Sigmoid colon (tissue), 7 donors: ENCODE results near the gene SPATA4. TPM values are rescaled to one million over a fixed set of nuclear protein-coding genes. Genes with fewer than 3 reads are reported as not detected.

Experiments
- DNase-seq: peaks from one replicate; pipeline ENCODE4 v3.0.0-alpha.2; 2019
- H3K27ac ChIP-seq, 4 donors: fragments of 200-600 bp; sonication (generic); one replicate each; pipeline ENCODE4 v1.5.1; 2016 to 2019; ENCODE audit warnings: mild to moderate bottlenecking in 1 of 4
- H3K27me3 ChIP-seq, 3 donors: fragments of 200-600 bp; sonication (generic); one replicate each; pipeline ENCODE4 v1.5.1; 2019; ENCODE audit warnings: mild to moderate bottlenecking in 1 of 3
- H3K36me3 ChIP-seq, 4 donors: fragments of 200-600 bp; sonication (generic); one replicate each; pipeline ENCODE4 v1.5.1; 2016 to 2019
- H3K4me1 ChIP-seq, 4 donors: fragments of 200-600 bp; sonication (generic); one replicate each; pipeline ENCODE4 v1.5.1; 2017 to 2019
- H3K4me3 ChIP-seq, 4 donors: fragments of 200-600 bp; sonication (generic); one replicate each; pipeline ENCODE4 v1.5.1; 2017 to 2019; ENCODE audit warnings: mild to moderate bottlenecking in 2 of 4, moderate library complexity in 1 of 4
- H3K9me3 ChIP-seq, 4 donors: fragments of 200-600 bp in 3 of 4; sonication (generic) in 3 of 4; one replicate each; pipeline versions ENCODE4 v1.5.1 to v1.6.1; 2013 to 2019
- CTCF ChIP-seq, 4 experiments: fragments of 450-650 bp in 3 of 4; fragments of 200-600 bp in 1 of 4; IDR thresholded peaks; one replicate each; pipeline ENCODE4 v1.5.1; 2016 to 2019; ENCODE audit warnings: antibody characterized with exemption in 4 of 4, mild to moderate bottlenecking in 3 of 4, moderate library complexity in 2 of 4
- EP300 ChIP-seq, 4 donors: sonication (generic); formaldehyde crosslinking; IDR thresholded peaks; one replicate each; pipeline ENCODE4 v1.6.1; 2017; ENCODE audit warnings: antibody characterized with exemption in 4 of 4
- POLR2A ChIP-seq, 2 donors: fragments of 450-650 bp; IDR thresholded peaks; one replicate each; pipeline ENCODE4 v1.6.1; 2016; ENCODE audit warnings: antibody characterized with exemption in 2 of 2, mild to moderate bottlenecking in 2 of 2, moderate library complexity in 2 of 2
- POLR2AphosphoS5 ChIP-seq, 4 donors: sonication (generic); formaldehyde crosslinking; IDR thresholded peaks; one replicate each; pipeline ENCODE4 v1.6.1; 2017; ENCODE audit warnings: antibody characterized with exemption in 4 of 4
- WGBS, 2 donors: extraction: QIAGEN DNeasy Blood & Tissue Kit; methylation state at CpG; one replicate each; pipeline ENCODE4 v1.1.7; 2013; 5-methylcytosine and 5-hydroxymethylcytosine counted together
- intact Hi-C: fragments of 100-400 bp; cut with DNase I; formaldehyde crosslinking; loops from one replicate; pipeline ENCODE4 v1.15.1; 2023
- polyA plus RNA-seq, 3 donors: library from polyadenylated mRNA; stranded (reverse); fragments of 200-250 nt; gene quantifications; one replicate each; pipeline ENCODE4 v1.2.3, GENCODE V29; 2013
- total RNA-seq, 4 donors: library from RNA; depleted of rRNA; stranded (reverse); fragments of >200 nt; gene quantifications; one replicate each; pipeline ENCODE4 v1.1.0, GENCODE V29; 2016
- donor health status: healthy with polysubstance abuse.
- donor health status: Bipolar disorder and iron deficiency.
- donor health status: healthy.

The SPATA4 gene
- 1 to 10 TPM in 1 of 4 donors, under 1 TPM in 2, not detected in 1; 0.36 to 2.8 (median 0.54) TPM for total RNA-seq
- polyA plus RNA-seq = not detected

GRCh38 chr4:176195184-176195978 is at the start of gene SPATA4:
TSS of gene SPATA4 (minus strand) at chr4:176195585. CDS start at chr4:176195562, 23 bp downstream.
- Histone ChIP-seq H3K27ac (peak within 1 kb of the TSS; percentile 80 to 89 (median 84)), H3K4me3 (peak within 1 kb of the TSS; percentile 44 to 68 (median 64)), H3K27me3 (no peaks in the 10 kb centered on the region), H3K4me1 (peaks cover 0 to 18% (median 13%) of the 10 kb centered on the region in 4 donors), H3K36me3 (no peaks in the 10 kb centered on the region), H3K9me3 (no peaks in the 10 kb centered on the region)
- intact Hi-C loops = loop anchor here (5.0 to 10.0 kb wide), 2 partner anchors 79 to 122 kb away; partner anchors contain the start of gene SPCS3
- WGBS, 2 donors = 1% methylated on average over 45 of the region's 45 CpGs
- TF ChIP-seq POLR2A (IDR thresholded peaks at IDR 0.05) = peak; percentile 45 to 52
- TF ChIP-seq POLR2AphosphoS5 (IDR thresholded peaks at IDR 0.05) = peak; percentile 68 to 84 (median 80)
- peak in 1 of 4 donors; percentile 29 for TF ChIP-seq EP300 (IDR thresholded peaks at IDR 0.05)
- TF ChIP-seq CTCF (IDR thresholded peaks at IDR 0.05) = no peak
- DNase-seq = peak; percentile 97

- Histone ChIP-seq H3K27me3 (no peaks in the 10 kb centered on the region), H3K9me3 (no peaks in the 10 kb centered on the region), H3K36me3 (no peaks in the 10 kb centered on the region), H3K4me1 (peaks cover 0 to 37% (median 17%) of the 10 kb centered on the region in 4 donors), H3K4me3 (no peak overlapping the region), H3K27ac (peak overlapping the region in 3 of 4 donors; percentile 63 to 90 (median 88))
- TF ChIP-seq POLR2AphosphoS5 (IDR thresholded peaks at IDR 0.05) (peak; percentile 9 to 62 (median 30)), POLR2A (IDR thresholded peaks at IDR 0.05) (no peak), EP300 (IDR thresholded peaks at IDR 0.05) (peak in 1 of 4 donors; percentile 29), CTCF (IDR thresholded peaks at IDR 0.05) (no peak)
- 83 to 87% methylated on average over 1 of the region's 1 CpG for WGBS, 2 donors
- no peak for DNase-seq
- intact Hi-C loops = no loop called here
These were observed 47.5 kb upstream of the SPATA4 start for GRCh38 chr4:176242764-176243347.

GRCh38 chr4:176241703-176242102 is 46.3 kb upstream of the SPATA4 start:
- peak overlapping the region in 3 of 4 donors; percentile 63 to 90 (median 88) for H3K27ac ChIP-seq
- no peaks in the 10 kb centered on the region for H3K27me3 ChIP-seq

GRCh38 chr4:176238826-176239225 is 43.4 kb upstream of the SPATA4 start:
- no peak for DNase-seq
- no peak overlapping the region for H3K4me3 ChIP-seq
- no peaks in the 10 kb centered on the region for H3K36me3 ChIP-seq
- H3K9me3 ChIP-seq = no peaks in the 10 kb centered on the region
- 64 to 66% methylated on average over 4 of the region's 4 CpGs for WGBS, 2 donors
- intact Hi-C loops = loop anchor here (5.0 kb wide), 3 partner anchors 33 to 78 kb away; partner anchors contain the start of gene SPCS3
- H3K27ac ChIP-seq = peak overlapping the region; percentile 83 to 90 (median 86)
- no peaks in the 10 kb centered on the region for H3K27me3 ChIP-seq
- TF ChIP-seq POLR2AphosphoS5 (IDR thresholded peaks at IDR 0.05) = no peak
- TF ChIP-seq POLR2A (IDR thresholded peaks at IDR 0.05) = no peak
- TF ChIP-seq EP300 (IDR thresholded peaks at IDR 0.05) = peak in 2 of 4 donors; percentile 12 to 16
- H3K4me1 ChIP-seq = peaks cover 0 to 65% (median 34%) of the 10 kb centered on the region in 4 donors

More at GRCh38 chr4:176241703-176242102, 46.3 kb upstream of the SPATA4 start:
- no peak for TF ChIP-seq EP300 (IDR thresholded peaks at IDR 0.05)
- TF ChIP-seq CTCF (IDR thresholded peaks at IDR 0.05) = no peak
- TF ChIP-seq POLR2AphosphoS5 (IDR thresholded peaks at IDR 0.05) = no peak
- no peak for TF ChIP-seq POLR2A (IDR thresholded peaks at IDR 0.05)
- no peaks in the 10 kb centered on the region for H3K36me3 ChIP-seq
- peaks cover 0 to 48% (median 28%) of the 10 kb centered on the region in 4 donors for H3K4me1 ChIP-seq
- intact Hi-C loops = no loop called here
- no peak for DNase-seq
- H3K9me3 ChIP-seq = no peaks in the 10 kb centered on the region
- no peak overlapping the region for H3K4me3 ChIP-seq
- 93 to 94% methylated on average over 8 of the region's 8 CpGs for WGBS, 2 donors
